Astrocyte of the spinal cord (primary cell): Measurements from ENCODE around the gene ARNT2.

ENCODE experiments used
- DNase-seq: peaks from one replicate; pipeline ENCODE4 v3.0.0; 2011; ENCODE audit warnings: low read depth, low spot score
- H3K4me3 ChIP-seq: 2 replicates; pipeline ENCODE4 v1.5.1; 2011; ENCODE audit warnings: low read depth, mild to moderate bottlenecking, low read length, moderate library complexity
- in situ Hi-C: cut with HindIII; loops from 2 replicates; pipeline ENCODE4 v1.10.0; 2017; ENCODE audit warnings: low sequenced_read_pairs
- TF ChIP-seq, protein P1 (sequence below): IDR thresholded peaks from 2 replicates; pipeline ENCODE4 v1.5.1; 2012; ENCODE audit warnings: low read depth, mild to moderate bottlenecking, low read length, inconsistent platforms

ARNT2 gene

GRCh38 chr15:80618685-80619400 lies 214.7 kb downstream of the ARNT2 start:
- TF ChIP-seq, protein P1, sequence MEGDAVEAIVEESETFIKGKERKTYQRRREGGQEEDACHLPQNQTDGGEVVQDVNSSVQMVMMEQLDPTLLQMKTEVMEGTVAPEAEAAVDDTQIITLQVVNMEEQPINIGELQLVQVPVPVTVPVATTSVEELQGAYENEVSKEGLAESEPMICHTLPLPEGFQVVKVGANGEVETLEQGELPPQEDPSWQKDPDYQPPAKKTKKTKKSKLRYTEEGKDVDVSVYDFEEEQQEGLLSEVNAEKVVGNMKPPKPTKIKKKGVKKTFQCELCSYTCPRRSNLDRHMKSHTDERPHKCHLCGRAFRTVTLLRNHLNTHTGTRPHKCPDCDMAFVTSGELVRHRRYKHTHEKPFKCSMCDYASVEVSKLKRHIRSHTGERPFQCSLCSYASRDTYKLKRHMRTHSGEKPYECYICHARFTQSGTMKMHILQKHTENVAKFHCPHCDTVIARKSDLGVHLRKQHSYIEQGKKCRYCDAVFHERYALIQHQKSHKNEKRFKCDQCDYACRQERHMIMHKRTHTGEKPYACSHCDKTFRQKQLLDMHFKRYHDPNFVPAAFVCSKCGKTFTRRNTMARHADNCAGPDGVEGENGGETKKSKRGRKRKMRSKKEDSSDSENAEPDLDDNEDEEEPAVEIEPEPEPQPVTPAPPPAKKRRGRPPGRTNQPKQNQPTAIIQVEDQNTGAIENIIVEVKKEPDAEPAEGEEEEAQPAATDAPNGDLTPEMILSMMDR = no peak
- in situ Hi-C loops = no loop called here
- H3K4me3 ChIP-seq = no peak overlapping the region
- no peak for DNase-seq

DNA sequence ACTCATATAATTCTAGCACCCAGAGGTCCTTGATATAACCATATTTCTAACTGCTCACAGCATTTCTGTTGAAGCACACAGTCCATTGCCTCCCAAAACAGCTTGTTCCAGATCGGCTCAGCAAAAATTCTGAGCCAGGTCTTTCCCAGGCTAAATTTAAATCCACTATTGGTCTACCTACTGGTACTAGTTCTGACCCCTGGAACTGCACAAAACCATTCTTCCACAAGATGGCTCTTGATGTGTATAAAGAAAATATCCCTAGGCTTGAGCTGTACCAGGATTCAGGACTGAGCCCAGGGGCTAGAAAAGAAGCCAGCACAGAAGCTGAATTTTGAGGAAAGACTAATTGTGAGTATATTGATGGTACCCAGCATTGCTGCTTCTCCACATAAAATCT lies 215.5 kb downstream of the ARNT2 start:
- no peak overlapping the region for H3K4me3 ChIP-seq
- in situ Hi-C loops = no loop called here
- TF ChIP-seq, protein P1 = peak; percentile 38
- no peak for DNase-seq

DNA sequence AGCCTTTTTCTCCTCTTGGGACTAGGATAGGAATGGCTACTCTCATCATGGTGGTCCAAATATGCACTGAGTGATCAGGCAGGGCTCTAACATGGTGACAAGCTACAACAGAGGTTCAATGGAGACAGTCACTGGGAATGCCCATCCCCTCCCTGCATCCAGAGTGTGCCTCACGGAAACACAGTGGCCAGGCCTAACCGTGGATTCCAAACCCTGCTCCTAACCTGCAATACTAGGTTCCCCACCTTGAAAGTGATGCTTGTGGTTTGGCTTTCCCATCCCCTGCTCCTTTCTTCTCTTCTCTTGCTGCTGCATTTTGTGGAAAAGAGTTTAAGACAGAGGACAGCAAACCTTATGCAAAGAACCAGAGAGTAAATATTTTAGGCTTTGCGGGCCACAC lies 216.0 kb downstream of the ARNT2 start:
- H3K4me3 ChIP-seq = no peak overlapping the region
- TF ChIP-seq, protein P1 = no peak
- DNase-seq = no peak
- in situ Hi-C loops = no loop called here

DNA sequence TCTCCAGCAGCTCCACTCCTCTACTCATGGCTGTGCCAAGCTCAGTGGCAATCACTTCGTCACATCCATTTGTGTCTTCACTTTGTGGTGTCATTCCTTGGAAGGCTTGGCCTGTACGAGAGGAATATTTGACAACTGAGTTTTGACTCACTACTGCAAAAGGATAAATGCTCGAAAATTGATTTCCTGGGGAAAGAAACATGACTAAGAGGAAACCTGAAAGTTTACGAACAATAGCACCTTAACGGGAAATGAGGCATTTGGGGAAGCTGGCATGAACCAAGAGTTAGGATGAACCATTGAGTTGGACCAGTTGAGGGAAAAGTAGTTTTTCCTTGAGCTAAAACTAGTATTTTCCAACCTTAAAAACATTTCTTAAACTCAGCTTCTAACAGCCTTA lies 216.7 kb downstream of the ARNT2 start:
- TF ChIP-seq, protein P1 = no peak
- DNase-seq = no peak
- in situ Hi-C loops = no loop called here
- no peak overlapping the region for H3K4me3 ChIP-seq

- in situ Hi-C loops = no loop called here
- no peak for DNase-seq
- TF ChIP-seq, protein P1 = no peak
- H3K4me3 ChIP-seq = no peak overlapping the region
Observed at GRCh38 chr15:80626643-80627120, 222.5 kb downstream of the ARNT2 start.

GRCh38 chr15:80629355-80629754 lies 225.2 kb downstream of the ARNT2 start:
- DNase-seq = no peak
- TF ChIP-seq, protein P1 = no peak
- in situ Hi-C loops = no loop called here
- no peak overlapping the region for H3K4me3 ChIP-seq
